Activated T-helper 17 cell treated with anti-CD3 and anti-CD28 coated beads, Interleukin-2, amount 50 U/mL, for 72 hours (primary cell): Measurements from ENCODE around the gene VWC2. TPM values are rescaled to one million over a fixed set of nuclear protein-coding genes. Genes with fewer than 3 reads are reported as not detected.

Experiments
- ATAC-seq: fragments of 150-1000 bp; cut with Tn5 transposase; replicated peaks from 2 replicates; pipeline ENCODE4 v1.10.0; 2021; ENCODE audit warnings: mild to moderate bottlenecking, moderate library complexity
- H3K27ac Mint-ChIP-seq: one replicate; pipeline ENCODE4 v1.8.0; 2022; ENCODE audit warnings: mixed read lengths
- H3K27me3 Mint-ChIP-seq: one replicate; pipeline ENCODE4 v1.8.0; 2022; ENCODE audit warnings: mixed read lengths
- H3K36me3 Mint-ChIP-seq: one replicate; pipeline ENCODE4 v1.8.0; 2022; ENCODE audit warnings: low read depth, mild to moderate bottlenecking, mixed read lengths
- H3K4me1 Mint-ChIP-seq: one replicate; pipeline ENCODE4 v1.8.0; 2022; ENCODE audit warnings: mixed read lengths
- H3K4me3 Mint-ChIP-seq: one replicate; pipeline ENCODE4 v1.8.0; 2022; ENCODE audit warnings: mild to moderate bottlenecking, mixed read lengths
- H3K9me3 Mint-ChIP-seq: one replicate; pipeline ENCODE4 v1.8.0; 2022; ENCODE audit warnings: mixed read lengths
- total RNA-seq, 2 donors: library from RNA; stranded (reverse); gene quantifications; one replicate each; pipeline ENCODE4 v1.2.3, GENCODE V29; 2022

The VWC2 gene
- total RNA-seq: not detected

DNA sequence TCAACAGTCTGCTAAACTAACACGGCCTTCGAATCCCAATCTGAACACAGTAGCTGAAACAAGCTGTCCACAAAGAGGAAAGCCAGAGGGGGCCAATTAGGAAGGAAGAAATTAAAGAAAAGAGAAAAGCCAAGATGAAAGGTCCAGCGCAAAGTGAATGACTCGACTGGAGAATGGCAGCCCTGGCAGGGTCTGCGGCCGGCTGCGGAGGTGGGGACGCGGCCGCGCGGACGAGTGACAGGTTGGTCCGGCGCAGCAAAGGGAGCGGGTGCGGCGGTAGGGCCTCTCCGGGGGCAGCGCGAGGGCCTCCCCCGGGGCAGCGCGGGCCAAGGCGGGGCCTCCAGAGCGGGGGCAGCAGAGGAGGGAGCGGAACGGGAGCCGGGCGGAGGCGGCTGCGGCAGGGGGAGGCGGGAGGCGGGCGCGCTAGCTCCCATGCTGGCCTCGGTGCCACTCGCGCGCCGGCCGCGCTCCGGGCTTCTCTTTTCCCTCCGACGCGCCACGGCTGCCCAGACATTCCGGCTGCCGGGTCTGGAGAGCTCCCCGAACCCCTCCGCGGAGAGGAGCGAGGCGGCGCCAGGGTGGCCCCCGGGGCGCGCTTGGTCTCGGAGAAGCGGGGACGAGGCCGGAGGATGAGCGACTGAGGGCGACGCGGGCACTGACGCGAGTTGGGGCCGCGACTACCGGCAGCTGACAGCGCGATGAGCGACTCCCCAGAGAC is at the start of gene VWC2:
Gene VWC2 (plus strand): TSS at position 421 of the 718 bp plus-strand sequence. CDS start 1,798 bp downstream, outside the sequence.
- Mint-ChIP-seq H3K4me1 (peaks cover 4% of the 10 kb centered on the region), H3K4me3 (peak within 1 kb of the TSS; percentile 34), H3K36me3 (no peaks in the 10 kb centered on the region), H3K27me3 (peaks cover 46% of the 10 kb centered on the region), H3K9me3 (no peaks in the 10 kb centered on the region), H3K27ac (no peak within 1 kb of the TSS)
- ATAC-seq: no peak

DNA sequence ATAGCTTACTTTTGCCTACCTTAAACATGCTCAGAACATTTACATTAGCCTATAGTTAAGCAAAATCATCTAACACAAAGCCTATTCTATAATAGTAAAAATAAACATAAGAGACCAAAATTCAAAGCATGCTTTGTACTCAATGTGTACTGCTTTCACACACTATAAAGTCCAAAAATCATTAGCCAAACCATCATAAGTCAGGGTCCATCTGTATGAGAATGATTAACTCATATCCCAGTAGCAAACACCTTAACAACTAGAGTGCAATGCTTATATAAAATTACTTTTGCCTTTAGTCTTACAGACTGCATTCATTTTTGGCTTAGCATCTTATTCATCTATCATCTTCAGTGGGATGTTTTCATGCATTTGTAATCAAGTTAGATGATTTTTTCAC is 49.4 kb upstream of the VWC2 start:
- no peaks in the 10 kb centered on the region for H3K9me3 Mint-ChIP-seq
- H3K36me3 Mint-ChIP-seq: no peaks in the 10 kb centered on the region
- H3K27ac Mint-ChIP-seq: no peak overlapping the region
- ATAC-seq: no peak
- no peaks in the 10 kb centered on the region for H3K27me3 Mint-ChIP-seq
- no peak overlapping the region for H3K4me3 Mint-ChIP-seq
- H3K4me1 Mint-ChIP-seq: no peaks in the 10 kb centered on the region

DNA sequence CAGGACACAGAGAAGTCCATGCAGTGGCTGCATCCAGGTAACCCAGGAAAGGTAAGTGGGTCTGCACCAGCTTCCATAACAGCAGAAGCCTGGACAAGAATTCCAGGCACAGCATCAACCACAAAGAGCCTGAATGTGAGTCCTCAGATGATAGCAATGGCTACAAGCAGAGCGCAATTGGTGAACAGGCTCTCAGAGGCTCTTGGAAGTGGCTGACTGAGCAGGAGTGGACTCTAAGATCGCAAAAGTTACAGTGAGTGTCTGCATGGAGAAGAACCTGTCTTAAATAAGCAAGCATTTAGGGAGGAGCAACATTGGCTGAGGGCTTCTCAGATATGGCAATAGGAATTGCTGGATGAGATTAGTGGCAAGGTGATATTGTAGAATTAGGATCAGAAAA is 41.6 kb upstream of the VWC2 start:
- Mint-ChIP-seq H3K27me3 (peaks cover 9% of the 10 kb centered on the region), H3K4me1 (no peaks in the 10 kb centered on the region), H3K9me3 (peaks cover 6% of the 10 kb centered on the region), H3K4me3 (no peak overlapping the region), H3K36me3 (no peaks in the 10 kb centered on the region), H3K27ac (no peak overlapping the region)
- ATAC-seq: no peak

GRCh38 chr7:49762666-49763065 is 10.8 kb upstream of the VWC2 start:
- H3K27ac Mint-ChIP-seq: no peak overlapping the region
- no peaks in the 10 kb centered on the region for H3K9me3 Mint-ChIP-seq
- no peak overlapping the region for H3K4me3 Mint-ChIP-seq
- H3K36me3 Mint-ChIP-seq: no peaks in the 10 kb centered on the region
- no peaks in the 10 kb centered on the region for H3K27me3 Mint-ChIP-seq
- no peak for ATAC-seq
- H3K4me1 Mint-ChIP-seq: no peaks in the 10 kb centered on the region

GRCh38 chr7:49763791-49764190 is 9.6 kb upstream of the VWC2 start:
- H3K9me3 Mint-ChIP-seq: no peaks in the 10 kb centered on the region
- H3K4me1 Mint-ChIP-seq: no peaks in the 10 kb centered on the region
- H3K27ac Mint-ChIP-seq: no peak overlapping the region
- no peak for ATAC-seq
- peaks cover 3% of the 10 kb centered on the region for H3K27me3 Mint-ChIP-seq
- no peaks in the 10 kb centered on the region for H3K36me3 Mint-ChIP-seq
- no peak overlapping the region for H3K4me3 Mint-ChIP-seq

DNA sequence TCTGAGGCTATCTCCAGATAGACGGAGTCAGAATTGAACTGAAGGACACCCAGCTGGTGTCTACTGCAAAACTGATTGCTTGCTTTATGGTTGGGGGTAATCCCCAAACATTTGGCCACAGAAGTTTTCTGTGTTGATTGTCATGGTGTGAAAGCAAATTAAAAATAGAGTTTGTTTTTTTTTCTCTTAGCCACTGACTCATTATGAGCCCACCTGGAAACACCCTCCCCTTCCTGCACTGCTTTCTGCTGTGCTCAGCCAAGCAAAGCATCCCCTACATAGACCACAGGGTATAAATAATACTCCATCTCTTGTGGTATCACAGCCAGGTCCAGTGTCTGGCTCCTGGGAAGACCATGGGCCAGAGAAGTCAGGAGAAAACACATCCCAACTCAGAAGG is 6.5 kb upstream of the VWC2 start:
- Mint-ChIP-seq H3K4me1 (no peaks in the 10 kb centered on the region), H3K9me3 (no peaks in the 10 kb centered on the region), H3K27ac (no peak overlapping the region), H3K36me3 (no peaks in the 10 kb centered on the region), H3K4me3 (no peak overlapping the region), H3K27me3 (peaks cover 23% of the 10 kb centered on the region)
- no peak for ATAC-seq

DNA sequence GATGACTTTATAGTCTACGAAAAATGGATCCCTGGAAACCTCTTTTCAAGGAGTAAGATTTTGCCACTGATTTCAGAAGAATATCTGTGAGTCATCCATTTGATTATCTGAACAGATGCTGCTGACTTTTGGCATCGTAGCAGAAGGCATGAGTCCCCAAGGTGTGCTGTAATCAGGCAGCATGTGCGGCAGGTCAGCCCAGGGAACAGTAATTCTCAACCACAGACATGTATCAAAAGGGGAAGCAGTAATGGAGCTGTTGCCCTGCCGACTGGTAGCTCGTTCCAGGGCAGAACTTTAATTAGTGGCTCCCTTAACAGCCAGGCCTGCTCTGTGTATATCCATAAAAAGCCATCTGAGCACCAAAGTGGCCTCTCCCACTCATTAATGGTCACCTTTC is 5.7 kb upstream of the VWC2 start:
- no peak for ATAC-seq
- Mint-ChIP-seq H3K9me3 (no peaks in the 10 kb centered on the region), H3K27ac (no peak overlapping the region), H3K36me3 (no peaks in the 10 kb centered on the region), H3K4me1 (no peaks in the 10 kb centered on the region), H3K4me3 (no peak overlapping the region), H3K27me3 (peaks cover 27% of the 10 kb centered on the region)

- no peak for ATAC-seq
- H3K4me3 Mint-ChIP-seq: no peak overlapping the region
- H3K9me3 Mint-ChIP-seq: no peaks in the 10 kb centered on the region
- H3K36me3 Mint-ChIP-seq: no peaks in the 10 kb centered on the region
- H3K27me3 Mint-ChIP-seq: peaks cover 33% of the 10 kb centered on the region
- peaks cover 4% of the 10 kb centered on the region for H3K4me1 Mint-ChIP-seq
- no peak overlapping the region for H3K27ac Mint-ChIP-seq
Measured at GRCh38 chr7:49768254-49768653, 5.2 kb upstream of the VWC2 start.

DNA sequence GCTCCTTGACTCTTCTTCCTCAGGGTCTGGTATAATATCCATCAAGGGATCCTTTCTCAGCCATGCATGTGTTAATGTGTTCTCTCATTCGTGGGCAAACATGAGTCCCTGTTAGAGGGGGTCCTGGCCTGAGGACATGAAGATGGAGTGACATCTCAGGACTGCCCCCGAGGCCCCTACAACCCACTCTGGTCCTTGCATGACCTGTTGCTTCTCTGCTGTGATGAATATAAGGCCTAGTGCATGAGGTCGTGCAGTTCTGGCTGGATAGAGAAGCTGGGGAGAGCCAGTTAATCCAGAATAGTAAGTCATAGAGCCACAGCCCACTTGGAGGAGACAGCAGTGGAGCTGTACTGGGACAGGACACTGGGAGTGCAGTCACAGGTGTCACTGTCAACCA is 4.6 kb upstream of the VWC2 start:
- Mint-ChIP-seq H3K4me3 (no peak overlapping the region), H3K9me3 (no peaks in the 10 kb centered on the region), H3K36me3 (no peaks in the 10 kb centered on the region)

DNA sequence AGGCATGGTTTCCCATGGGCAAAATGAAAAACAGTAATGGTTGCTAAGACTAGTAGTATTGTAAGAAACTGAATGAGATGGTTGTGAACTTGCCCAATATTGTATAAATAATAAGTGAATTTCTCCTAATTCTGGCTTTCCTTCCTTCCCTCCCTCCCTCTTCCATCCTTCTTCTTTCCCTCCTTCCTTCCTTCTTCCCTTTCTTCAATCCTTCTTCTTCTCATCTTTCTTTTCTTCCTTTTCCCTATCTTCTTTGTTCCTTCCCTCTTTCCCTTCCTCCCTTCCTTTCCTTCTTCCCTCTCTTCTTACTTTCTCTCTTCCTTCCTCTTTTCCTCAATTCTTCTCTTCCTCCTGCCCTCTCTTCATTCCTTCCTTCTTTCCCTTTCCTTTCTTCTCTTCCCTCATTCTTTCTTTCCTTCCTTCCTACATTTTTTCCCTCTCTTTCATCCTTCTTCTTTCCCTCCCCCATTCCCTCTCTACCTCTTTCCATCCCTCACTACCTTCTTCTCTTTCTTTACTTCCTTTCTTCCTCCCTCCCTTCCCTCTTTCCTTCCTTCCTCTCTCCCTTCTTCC is 4.1 kb upstream of the VWC2 start:
- H3K27me3 Mint-ChIP-seq: peaks cover 33% of the 10 kb centered on the region
- H3K4me1 Mint-ChIP-seq: peaks cover 4% of the 10 kb centered on the region
- no peaks in the 10 kb centered on the region for H3K9me3 Mint-ChIP-seq
- no peak overlapping the region for H3K27ac Mint-ChIP-seq
- no peak for ATAC-seq
- no peaks in the 10 kb centered on the region for H3K36me3 Mint-ChIP-seq
- no peak overlapping the region for H3K4me3 Mint-ChIP-seq

More for the DNA sequence above, 4.6 kb upstream of the VWC2 start:
- no peak for ATAC-seq
- peaks cover 33% of the 10 kb centered on the region for H3K27me3 Mint-ChIP-seq
- peaks cover 4% of the 10 kb centered on the region for H3K4me1 Mint-ChIP-seq
- no peak overlapping the region for H3K27ac Mint-ChIP-seq

- Mint-ChIP-seq H3K4me1 (peaks cover 4% of the 10 kb centered on the region), H3K27me3 (peaks cover 37% of the 10 kb centered on the region), H3K27ac (no peak overlapping the region), H3K9me3 (no peaks in the 10 kb centered on the region), H3K4me3 (no peak overlapping the region), H3K36me3 (no peaks in the 10 kb centered on the region)
- no peak for ATAC-seq
Measured at GRCh38 chr7:49770838-49771237, 2.6 kb upstream of the VWC2 start.

GRCh38 chr7:49771427-49772176 is 1.8 kb upstream of the VWC2 start:
- no peaks in the 10 kb centered on the region for H3K9me3 Mint-ChIP-seq
- H3K4me1 Mint-ChIP-seq: peaks cover 4% of the 10 kb centered on the region
- ATAC-seq: no peak
- no peak overlapping the region for H3K4me3 Mint-ChIP-seq
- no peak overlapping the region for H3K27ac Mint-ChIP-seq
- H3K36me3 Mint-ChIP-seq: no peaks in the 10 kb centered on the region
- peaks cover 44% of the 10 kb centered on the region for H3K27me3 Mint-ChIP-seq

DNA sequence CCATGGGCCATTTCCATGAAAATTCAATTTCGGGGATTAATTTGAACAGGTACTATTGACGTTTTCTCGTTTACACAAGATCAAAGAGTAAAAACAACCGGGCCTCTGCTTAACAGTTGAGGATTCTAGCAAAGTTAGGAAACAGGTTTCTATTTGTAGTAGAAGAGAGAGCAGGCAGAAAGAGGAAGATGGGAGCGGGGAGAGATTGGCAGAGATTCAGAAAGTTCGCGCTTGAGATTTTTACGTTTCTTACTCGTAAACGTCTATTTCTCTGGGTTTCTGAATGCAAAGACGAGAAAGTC is 571 bp upstream of the VWC2 start:
- H3K4me3 Mint-ChIP-seq: peak overlapping the region; percentile 34
- H3K27me3 Mint-ChIP-seq: peaks cover 46% of the 10 kb centered on the region
- H3K36me3 Mint-ChIP-seq: no peaks in the 10 kb centered on the region

GRCh38 chr7:49773936-49774458 is 559 bp downstream of the VWC2 start:
- Mint-ChIP-seq H3K4me3 (no peak overlapping the region), H3K27ac (no peak overlapping the region), H3K4me1 (peaks cover 4% of the 10 kb centered on the region), H3K27me3 (peaks cover 46% of the 10 kb centered on the region), H3K9me3 (no peaks in the 10 kb centered on the region), H3K36me3 (no peaks in the 10 kb centered on the region)
- ATAC-seq: no peak

More for the DNA sequence above, 571 bp upstream of the VWC2 start:
- peaks cover 4% of the 10 kb centered on the region for H3K4me1 Mint-ChIP-seq
- H3K27ac Mint-ChIP-seq: no peak overlapping the region
- ATAC-seq: no peak
- no peaks in the 10 kb centered on the region for H3K9me3 Mint-ChIP-seq
